K562 (cell line): ENCODE measurements around the gene STAG2. TPM values are rescaled to one million over a fixed set of nuclear protein-coding genes. Genes with fewer than 3 reads are reported as not detected.

Experiments used
- L3MBTL2 ChIP-seq: fragments of 450-650 bp; IDR thresholded peaks from 2 replicates; pipeline ENCODE4 v1.6.1; 2016; ENCODE audit warnings: mild to moderate bottlenecking, moderate library complexity
- MTA3 ChIP-seq: fragments of 450-650 bp; formaldehyde crosslinking; IDR thresholded peaks from 2 replicates; pipeline ENCODE4 v1.6.1; 2017; ENCODE audit warnings: mild to moderate bottlenecking, borderline replicate concordance
- TRIM24 ChIP-seq, 2 experiments: fragments of 450-650 bp; IDR thresholded peaks; 2 replicates each; pipeline ENCODE4 v1.6.1; 2016
- ZNF318 ChIP-seq, 2 experiments: fragments of 450-650 bp; IDR thresholded peaks; 2 replicates each; pipeline ENCODE4 v1.6.1; 2016; ENCODE audit warnings: mild to moderate bottlenecking in 2 of 2, borderline replicate concordance in 1 of 2, low read depth in 1 of 2, moderate library complexity in 1 of 2
- polyA plus RNA-seq, 8 experiments: library from polyadenylated mRNA; depleted of rRNA in 4 of 8; stranded (reverse) in 5 of 8; unstranded in 3 of 8; fragments of >200 nt; fragmentation: Nextera tagmentation in 2 of 8; fragmentation: Illumina TruSeq in 1 of 8; extraction: Ambion mirVana in 2 of 8; extraction: Trizol in 1 of 8; gene quantifications; 2 replicates each; pipeline versions ENCODE4 v1.2.1 to v1.2.3, GENCODE V29; 2011 to 2014; ENCODE audit warnings: inconsistent platforms in 1 of 8, missing spikeins in 1 of 8
- total RNA-seq, 7 experiments: library from RNA; depleted of rRNA in 6 of 7; stranded (reverse); fragments of >200 nt in 6 of 7; fragmentation: Illumina TruSeq in 2 of 7; extraction: Trizol in 2 of 7; gene quantifications; 2 replicates each; pipeline versions ENCODE4 v1.2.1 to v1.2.3, GENCODE V29; 2011 to 2021; ENCODE audit warnings: low replicate concordance in 1 of 7
- TF ChIP-seq, protein P1 (sequence below): fragments of 450-650 bp; formaldehyde crosslinking; IDR thresholded peaks from 2 replicates; pipeline ENCODE4 v1.4.0; 2020; ENCODE audit warnings: mild to moderate bottlenecking, moderate library complexity

Gene STAG2
- total and polyA plus RNA-seq, 9 of the 15 experiments (the other 6 are each of a cell fraction or from before 2014, with no cell fraction given), result 40.3 to 133 (median 90.1) TPM

DNA sequence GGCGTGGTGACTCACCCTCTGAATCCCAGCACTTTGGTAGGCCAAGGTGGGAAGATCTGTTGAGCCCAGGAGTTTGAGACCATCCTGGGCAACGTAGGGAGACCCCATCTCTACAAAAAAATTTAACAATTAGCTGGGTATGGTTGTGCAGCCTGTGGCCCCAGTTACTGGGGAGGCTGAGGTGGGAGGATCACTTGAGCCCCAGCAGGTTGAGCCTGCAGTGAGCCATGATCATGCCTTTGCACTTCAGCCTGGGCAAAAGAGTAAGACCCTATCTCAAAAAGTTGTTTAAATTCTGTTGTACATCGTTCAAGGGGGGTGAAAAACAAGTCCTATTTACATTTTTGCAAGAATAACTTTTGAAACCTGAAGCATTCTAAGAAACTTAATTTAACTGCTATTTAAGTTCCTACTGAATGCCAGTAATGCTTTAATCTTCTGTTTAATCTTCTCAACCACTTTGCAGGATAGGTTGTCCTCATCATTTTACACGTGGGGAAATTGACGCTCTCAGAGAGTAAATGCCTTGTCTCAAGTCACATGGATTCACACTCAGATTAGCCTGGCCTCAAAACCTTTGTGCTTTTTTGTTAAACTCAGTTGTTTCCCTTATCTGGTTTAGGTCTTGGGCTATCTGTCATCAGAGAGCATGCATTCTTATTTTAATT is 7.0 kb downstream of the STAG2 start (continued):
- peak; percentile 50 for TF ChIP-seq L3MBTL2
- no peak for TF ChIP-seq TRIM24 (IDR thresholded peaks at IDR 0.05)
- TF ChIP-seq, protein P1, sequence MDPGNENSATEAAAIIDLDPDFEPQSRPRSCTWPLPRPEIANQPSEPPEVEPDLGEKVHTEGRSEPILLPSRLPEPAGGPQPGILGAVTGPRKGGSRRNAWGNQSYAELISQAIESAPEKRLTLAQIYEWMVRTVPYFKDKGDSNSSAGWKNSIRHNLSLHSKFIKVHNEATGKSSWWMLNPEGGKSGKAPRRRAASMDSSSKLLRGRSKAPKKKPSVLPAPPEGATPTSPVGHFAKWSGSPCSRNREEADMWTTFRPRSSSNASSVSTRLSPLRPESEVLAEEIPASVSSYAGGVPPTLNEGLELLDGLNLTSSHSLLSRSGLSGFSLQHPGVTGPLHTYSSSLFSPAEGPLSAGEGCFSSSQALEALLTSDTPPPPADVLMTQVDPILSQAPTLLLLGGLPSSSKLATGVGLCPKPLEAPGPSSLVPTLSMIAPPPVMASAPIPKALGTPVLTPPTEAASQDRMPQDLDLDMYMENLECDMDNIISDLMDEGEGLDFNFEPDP (CRISPR knock-in tag), result no peak
- TF ChIP-seq ZNF318 (IDR thresholded peaks at IDR 0.05; ENCODE audit: borderline replicate concordance in 1 of 2, low read depth in 1 of 2), result no peak
- TF ChIP-seq MTA3, result no peak
